RWPE2 (cell line): ENCODE measurements around the gene GDF10.

Source experiments
- ATAC-seq: fragments of 200-7000 bp; cut with Tn5 transposase; 3 replicates; pipeline ENCODE4 v1.9.1; 2021; ENCODE audit warnings: low read depth
- DNase-seq: peaks from one replicate; pipeline ENCODE4 v3.0.0-alpha.2; 2020; ENCODE audit warnings: low spot score
- H3K27ac ChIP-seq: fragments of 450-650 bp; 2 replicates; pipeline ENCODE4 v1.5.1; 2017; ENCODE audit warnings: mild to moderate bottlenecking; ENCODE audit not compliant: poor library complexity, severe bottlenecking
- H3K27me3 ChIP-seq: fragments of 250-450 bp; sonication (Bioruptor Pico); 2 replicates; pipeline ENCODE4 v1.5.1; 2021; ENCODE audit warnings: mild to moderate bottlenecking, moderate library complexity; ENCODE audit not compliant: insufficient read depth, poor library complexity, severe bottlenecking
- H3K36me3 ChIP-seq: fragments of 250-450 bp; sonication (Bioruptor Pico); 2 replicates; pipeline ENCODE4 v1.5.1; 2020; ENCODE audit warnings: low read depth, mild to moderate bottlenecking, moderate library complexity
- H3K4me1 ChIP-seq: fragments of 250-450 bp; sonication (Bioruptor Pico); 2 replicates; pipeline ENCODE4 v1.5.1; 2021; ENCODE audit warnings: mild to moderate bottlenecking, moderate library complexity; ENCODE audit not compliant: insufficient read depth, poor library complexity, severe bottlenecking
- H3K4me3 ChIP-seq: fragments of 250-450 bp; sonication (Bioruptor Pico); 2 replicates; pipeline ENCODE4 v1.5.1; 2021; ENCODE audit warnings: mild to moderate bottlenecking, moderate library complexity; ENCODE audit not compliant: severe bottlenecking
- H3K9me3 ChIP-seq: fragments of 250-450 bp; sonication (Bioruptor Pico); 2 replicates; pipeline ENCODE4 v1.5.1; 2021; ENCODE audit warnings: mild to moderate bottlenecking, moderate library complexity; ENCODE audit not compliant: severe bottlenecking
- CTCF ChIP-seq: fragments of 450-650 bp; IDR thresholded peaks from one replicate; pipeline ENCODE4 v1.5.1; 2017; ENCODE audit warnings: mild to moderate bottlenecking, moderate library complexity; ENCODE audit not compliant: poor library complexity, severe bottlenecking

The GDF10 gene

GRCh38 chr10:47350671-47351640, 51.0 kb downstream of the GDF10 start:
- no peaks in the 10 kb centered on the region for H3K27me3 ChIP-seq
- H3K9me3 ChIP-seq: no peaks in the 10 kb centered on the region
- ATAC-seq (no peak), DNase-seq (peak; percentile 47)
- H3K27ac ChIP-seq: no peak overlapping the region
- TF ChIP-seq CTCF: no peak
- H3K4me1 ChIP-seq: no peaks in the 10 kb centered on the region
- H3K4me3 ChIP-seq: no peak overlapping the region
- no peaks in the 10 kb centered on the region for H3K36me3 ChIP-seq

GRCh38 chr10:47351899-47352815, 52.2 kb downstream of the GDF10 start:
- H3K27me3 ChIP-seq: no peaks in the 10 kb centered on the region
- ATAC-seq: no peak
- TF ChIP-seq CTCF: no peak
- peak; percentile 41 for DNase-seq
- no peaks in the 10 kb centered on the region for H3K36me3 ChIP-seq
- no peak overlapping the region for H3K4me3 ChIP-seq
- no peaks in the 10 kb centered on the region for H3K4me1 ChIP-seq
- H3K27ac ChIP-seq: no peak overlapping the region
- no peaks in the 10 kb centered on the region for H3K9me3 ChIP-seq

GRCh38 chr10:47353351-47353750, 53.4 kb downstream of the GDF10 start:
- no peaks in the 10 kb centered on the region for H3K27me3 ChIP-seq
- no peaks in the 10 kb centered on the region for H3K36me3 ChIP-seq
- DNase-seq: peak; percentile 28
- no peak overlapping the region for H3K4me3 ChIP-seq
- H3K27ac ChIP-seq: no peak overlapping the region
- no peaks in the 10 kb centered on the region for H3K9me3 ChIP-seq
- ATAC-seq: no peak
- no peak for TF ChIP-seq CTCF
- no peaks in the 10 kb centered on the region for H3K4me1 ChIP-seq

- no peaks in the 10 kb centered on the region for H3K9me3 ChIP-seq
- TF ChIP-seq CTCF: peak; percentile 45
- peak; percentile 66; the same call in 1 of the 3 replicates for ATAC-seq
- H3K4me3 ChIP-seq: no peak overlapping the region
- no peaks in the 10 kb centered on the region for H3K36me3 ChIP-seq
- peak; percentile 52 for DNase-seq
- no peaks in the 10 kb centered on the region for H3K4me1 ChIP-seq
- no peak overlapping the region for H3K27ac ChIP-seq
- H3K27me3 ChIP-seq: no peaks in the 10 kb centered on the region
Observed at GRCh38 chr10:47354165-47354564, 54.2 kb downstream of the GDF10 start.
